Progenitor cell of endocrine pancreas (in vitro differentiated cells): ENCODE data around the gene EDDM13. TPM values are rescaled to one million over a fixed set of nuclear protein-coding genes. Genes with fewer than 3 reads are reported as not detected.
"Not testable (repeated sequence)": the region's sequence is repeated elsewhere in the genome, so short reads cannot be mapped to it uniquely, and the experiment has no call there.

ENCODE experiments used
- DNase-seq: peaks from one replicate; pipeline ENCODE4 v3.0.0; 2021; ENCODE audit warnings: low spot score; ENCODE audit not compliant: unreplicated experiment
- H3K27ac Mint-ChIP-seq: 2 replicates; pipeline ENCODE4 v1.8.0; 2021; ENCODE audit warnings: mild to moderate bottlenecking, moderate library complexity, mixed read lengths
- H3K27me3 Mint-ChIP-seq: 2 replicates; pipeline ENCODE4 v1.8.0; 2021; ENCODE audit warnings: mixed read lengths
- H3K36me3 Mint-ChIP-seq: 2 replicates; pipeline ENCODE4 v1.8.0; 2022; ENCODE audit warnings: mixed read lengths; ENCODE audit not compliant: insufficient read depth
- H3K4me1 Mint-ChIP-seq: 2 replicates; pipeline ENCODE4 v1.8.0; 2021; ENCODE audit warnings: low read depth, mixed read lengths
- H3K4me3 Mint-ChIP-seq: 2 replicates; pipeline ENCODE4 v1.8.0; 2021; ENCODE audit warnings: low read depth, mild to moderate bottlenecking, moderate library complexity, mixed read lengths
- H3K9me3 Mint-ChIP-seq: 2 replicates; pipeline ENCODE4 v1.8.0; 2021; ENCODE audit warnings: low read depth, mixed read lengths
- total RNA-seq: library from RNA; stranded (reverse); gene quantifications from 2 replicates; pipeline ENCODE4 v1.2.1, GENCODE V29; 2021
- TF ChIP-seq, protein P1 (sequence below): fragments of 200-600 bp; sonication (generic); IDR thresholded peaks from one replicate; pipeline ENCODE4 v1.5.0; 2021; ENCODE audit warnings: antibody characterized with exemption, mild to moderate bottlenecking; ENCODE audit not compliant: unreplicated experiment

EDDM13 gene
- total RNA-seq, 1 donor from 2014 or later, result not detected

GRCh38 chr19:56324436-56324835 is 51.9 kb downstream of the EDDM13 start:
- TF ChIP-seq, protein P1, sequence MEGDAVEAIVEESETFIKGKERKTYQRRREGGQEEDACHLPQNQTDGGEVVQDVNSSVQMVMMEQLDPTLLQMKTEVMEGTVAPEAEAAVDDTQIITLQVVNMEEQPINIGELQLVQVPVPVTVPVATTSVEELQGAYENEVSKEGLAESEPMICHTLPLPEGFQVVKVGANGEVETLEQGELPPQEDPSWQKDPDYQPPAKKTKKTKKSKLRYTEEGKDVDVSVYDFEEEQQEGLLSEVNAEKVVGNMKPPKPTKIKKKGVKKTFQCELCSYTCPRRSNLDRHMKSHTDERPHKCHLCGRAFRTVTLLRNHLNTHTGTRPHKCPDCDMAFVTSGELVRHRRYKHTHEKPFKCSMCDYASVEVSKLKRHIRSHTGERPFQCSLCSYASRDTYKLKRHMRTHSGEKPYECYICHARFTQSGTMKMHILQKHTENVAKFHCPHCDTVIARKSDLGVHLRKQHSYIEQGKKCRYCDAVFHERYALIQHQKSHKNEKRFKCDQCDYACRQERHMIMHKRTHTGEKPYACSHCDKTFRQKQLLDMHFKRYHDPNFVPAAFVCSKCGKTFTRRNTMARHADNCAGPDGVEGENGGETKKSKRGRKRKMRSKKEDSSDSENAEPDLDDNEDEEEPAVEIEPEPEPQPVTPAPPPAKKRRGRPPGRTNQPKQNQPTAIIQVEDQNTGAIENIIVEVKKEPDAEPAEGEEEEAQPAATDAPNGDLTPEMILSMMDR, result no peak
- Mint-ChIP-seq H3K27ac (no peak overlapping the region), H3K9me3 (peaks cover 9% of the 10 kb centered on the region)

GRCh38 chr19:56332695-56333094 is 60.1 kb downstream of the EDDM13 start:
- DNase-seq, result no peak
- Mint-ChIP-seq H3K4me1 (no peaks in the 10 kb centered on the region), H3K9me3 (peaks cover 14% of the 10 kb centered on the region), H3K36me3 (no peaks in the 10 kb centered on the region), H3K27me3 (no peaks in the 10 kb centered on the region), H3K4me3 (no peak overlapping the region), H3K27ac (no peak overlapping the region)
- TF ChIP-seq, protein P1, result no peak

More at GRCh38 chr19:56324436-56324835, 51.9 kb downstream of the EDDM13 start:
- DNase-seq, result no peak
- H3K4me1 Mint-ChIP-seq, result no peaks in the 10 kb centered on the region
- H3K36me3 Mint-ChIP-seq, result no peaks in the 10 kb centered on the region
- no peak overlapping the region for H3K4me3 Mint-ChIP-seq
- H3K27me3 Mint-ChIP-seq, result no peaks in the 10 kb centered on the region

GRCh38 chr19:56333506-56333905 is 61.0 kb downstream of the EDDM13 start:
- H3K9me3 Mint-ChIP-seq, result peaks cover 19% of the 10 kb centered on the region
- no peaks in the 10 kb centered on the region for H3K27me3 Mint-ChIP-seq
- no peak overlapping the region for H3K4me3 Mint-ChIP-seq
- H3K36me3 Mint-ChIP-seq, result no peaks in the 10 kb centered on the region
- DNase-seq, result peak; percentile 16
- no peak overlapping the region for H3K27ac Mint-ChIP-seq
- H3K4me1 Mint-ChIP-seq, result no peaks in the 10 kb centered on the region
- TF ChIP-seq, protein P1, result peak; percentile 81

GRCh38 chr19:56335371-56335770 is 62.8 kb downstream of the EDDM13 start:
- DNase-seq, H3K4me3 Mint-ChIP-seq, H3K27me3 Mint-ChIP-seq, H3K4me1 Mint-ChIP-seq, H3K27ac Mint-ChIP-seq, H3K36me3 Mint-ChIP-seq: not testable (repeated sequence)
- H3K9me3 Mint-ChIP-seq, result peaks cover 24% of the 10 kb centered on the region

GRCh38 chr19:56337077-56337476 is 64.5 kb downstream of the EDDM13 start:
- not testable (repeated sequence) for H3K4me3 Mint-ChIP-seq, H3K27me3 Mint-ChIP-seq, DNase-seq, H3K4me1 Mint-ChIP-seq, H3K27ac Mint-ChIP-seq, H3K36me3 Mint-ChIP-seq
- peaks cover 29% of the 10 kb centered on the region for H3K9me3 Mint-ChIP-seq

DNA sequence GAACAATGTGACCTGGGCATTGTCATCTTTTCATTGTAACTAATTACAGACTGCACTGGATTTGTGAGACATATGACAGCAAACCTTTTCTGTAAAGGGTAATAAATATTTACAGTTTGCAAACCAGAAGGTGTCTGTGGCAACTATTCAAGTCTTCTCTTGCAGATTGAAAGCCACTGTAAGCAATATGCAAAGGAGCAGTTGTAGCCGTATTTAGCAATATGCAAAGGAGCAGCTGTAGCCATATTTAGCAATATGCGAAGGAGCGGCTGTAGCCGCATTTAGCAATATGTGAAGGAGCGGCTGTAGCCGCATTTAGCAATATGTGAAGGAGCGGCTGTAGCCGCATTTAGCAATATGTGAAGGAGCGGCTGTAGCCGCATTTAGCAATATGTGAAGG is 66.5 kb downstream of the EDDM13 start:
- H3K4me3 Mint-ChIP-seq, H3K27me3 Mint-ChIP-seq, H3K36me3 Mint-ChIP-seq, H3K27ac Mint-ChIP-seq, H3K4me1 Mint-ChIP-seq, DNase-seq: not testable (repeated sequence)
- peaks cover 38% of the 10 kb centered on the region for H3K9me3 Mint-ChIP-seq

- no peak for DNase-seq
- peaks cover 8% of the 10 kb centered on the region for H3K36me3 Mint-ChIP-seq
- peaks cover 38% of the 10 kb centered on the region for H3K9me3 Mint-ChIP-seq
- H3K27me3 Mint-ChIP-seq, result no peaks in the 10 kb centered on the region
- TF ChIP-seq, protein P1, result no peak
- H3K27ac Mint-ChIP-seq, result no peak overlapping the region
- no peaks in the 10 kb centered on the region for H3K4me1 Mint-ChIP-seq
- no peak overlapping the region for H3K4me3 Mint-ChIP-seq
Measured at GRCh38 chr19:56341948-56342347, 69.4 kb downstream of the EDDM13 start.
